ENCODE results near the gene CEP70. TPM values are rescaled to one million over a fixed set of nuclear protein-coding genes. Genes with fewer than 3 reads are reported as not detected.
"Not testable (repeated sequence)": the region's sequence is repeated elsewhere in the genome, so short reads cannot be mapped to it uniquely, and the experiment has no call there.

CEP70 gene
- total RNA-seq, 2 experiments from 2014 or later: 9.8 to 10.5 TPM

DNA sequence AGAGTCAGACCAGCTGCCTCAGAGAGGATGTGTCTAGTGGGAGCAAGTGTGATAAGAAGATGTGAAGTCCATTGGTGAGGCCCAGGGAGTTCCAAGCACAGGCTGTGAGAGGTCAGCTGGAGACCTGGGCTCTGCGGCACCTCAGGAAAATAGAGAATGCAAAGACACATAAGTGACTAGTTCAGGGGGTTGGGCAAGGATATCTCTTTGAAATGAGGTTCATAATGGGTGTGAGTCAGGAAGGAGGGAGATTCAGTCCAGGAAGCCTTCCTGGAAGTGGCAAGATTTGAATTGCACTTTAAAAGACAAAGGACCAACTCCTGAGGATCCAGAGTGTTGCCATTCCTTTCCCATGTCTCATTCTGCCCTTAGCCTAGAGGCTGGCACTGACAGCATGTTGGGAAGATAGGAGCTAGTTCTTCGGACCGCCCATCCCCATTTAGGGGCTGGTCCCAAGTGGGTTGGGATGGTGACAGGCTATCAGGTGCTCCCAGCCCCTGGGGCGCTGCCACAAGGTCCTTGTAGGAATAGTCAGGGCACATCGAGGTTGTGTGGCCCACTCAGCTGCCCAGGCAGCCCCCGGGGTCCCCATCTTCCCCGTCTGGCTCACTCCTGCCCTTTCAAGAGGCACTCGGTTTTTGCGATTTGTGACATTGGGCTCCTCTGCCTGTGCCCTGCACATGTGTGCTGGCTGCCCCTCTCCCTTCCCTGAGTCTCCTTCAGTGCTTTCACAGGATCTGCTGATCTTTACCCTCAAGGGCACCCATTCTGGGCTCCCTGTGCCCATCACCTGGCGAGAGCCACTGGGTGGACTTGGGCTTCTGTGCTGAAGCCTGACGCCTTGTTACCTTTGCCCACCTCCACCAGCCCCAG is 136.0 kb downstream of the CEP70 start:
- Mint-ChIP-seq H3K36me3 (no peaks in the 10 kb centered on the region), H3K9me3 (ENCODE audit: low read depth) (no peaks in the 10 kb centered on the region), H3K4me3 (no peak overlapping the region), H3K27me3 (no peaks in the 10 kb centered on the region), H3K27ac (no peak overlapping the region), H3K4me1 (peaks cover 10% of the 10 kb centered on the region)
- no peak for ATAC-seq
- CTCF ChIA-PET: no interaction called here
- DNase-seq: peak; percentile 21

DNA sequence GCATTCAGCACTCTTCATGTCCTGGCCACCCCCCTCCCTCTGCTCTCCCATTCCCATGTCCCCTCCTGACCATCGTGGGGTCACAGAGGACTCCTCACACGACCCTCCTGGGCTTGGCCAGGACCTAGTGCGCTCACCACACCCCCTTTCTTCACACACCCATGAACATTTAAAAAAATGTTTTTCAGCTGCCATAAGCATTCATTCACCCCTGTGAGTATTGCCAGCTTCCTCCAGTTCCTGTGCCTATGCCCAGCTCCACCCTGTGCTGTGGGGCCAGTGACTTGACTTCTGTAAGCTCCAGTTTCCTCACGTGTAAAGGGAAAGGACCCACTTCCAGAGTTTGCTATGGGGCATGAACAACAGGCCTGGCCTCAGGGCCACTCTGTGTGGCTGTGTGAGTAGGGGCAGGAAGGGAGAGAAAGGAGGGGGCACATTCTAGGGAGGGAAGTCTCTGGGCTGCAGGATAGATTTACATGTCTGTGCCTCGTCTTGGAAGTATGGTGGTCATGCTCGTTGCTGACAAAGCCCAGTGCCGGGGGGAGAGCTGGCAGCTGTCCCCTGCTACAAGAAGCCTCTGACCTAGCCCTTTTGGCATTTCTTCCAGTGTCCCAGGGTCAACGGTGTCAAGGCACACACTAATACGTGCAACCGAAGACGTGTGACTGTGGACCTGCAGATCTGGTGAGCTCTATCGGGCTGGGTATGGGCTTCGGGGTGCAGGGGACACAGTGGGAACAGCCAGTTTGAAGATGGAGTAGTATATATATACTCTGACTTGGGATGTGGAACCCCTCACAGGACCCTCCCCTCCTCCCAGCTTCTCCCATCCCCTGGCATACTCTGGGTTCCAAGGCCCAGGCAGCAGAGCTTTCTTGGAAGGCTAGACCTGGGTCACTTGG is 136.8 kb downstream of the CEP70 start:
- Mint-ChIP-seq H3K27me3 (no peaks in the 10 kb centered on the region), H3K9me3 (ENCODE audit: low read depth) (no peaks in the 10 kb centered on the region), H3K4me3 (no peak overlapping the region), H3K36me3 (no peaks in the 10 kb centered on the region), H3K4me1 (peaks cover 10% of the 10 kb centered on the region), H3K27ac (no peak overlapping the region)
- ATAC-seq (no peak), DNase-seq (no peak)
- CTCF ChIA-PET: no interaction called here

DNA sequence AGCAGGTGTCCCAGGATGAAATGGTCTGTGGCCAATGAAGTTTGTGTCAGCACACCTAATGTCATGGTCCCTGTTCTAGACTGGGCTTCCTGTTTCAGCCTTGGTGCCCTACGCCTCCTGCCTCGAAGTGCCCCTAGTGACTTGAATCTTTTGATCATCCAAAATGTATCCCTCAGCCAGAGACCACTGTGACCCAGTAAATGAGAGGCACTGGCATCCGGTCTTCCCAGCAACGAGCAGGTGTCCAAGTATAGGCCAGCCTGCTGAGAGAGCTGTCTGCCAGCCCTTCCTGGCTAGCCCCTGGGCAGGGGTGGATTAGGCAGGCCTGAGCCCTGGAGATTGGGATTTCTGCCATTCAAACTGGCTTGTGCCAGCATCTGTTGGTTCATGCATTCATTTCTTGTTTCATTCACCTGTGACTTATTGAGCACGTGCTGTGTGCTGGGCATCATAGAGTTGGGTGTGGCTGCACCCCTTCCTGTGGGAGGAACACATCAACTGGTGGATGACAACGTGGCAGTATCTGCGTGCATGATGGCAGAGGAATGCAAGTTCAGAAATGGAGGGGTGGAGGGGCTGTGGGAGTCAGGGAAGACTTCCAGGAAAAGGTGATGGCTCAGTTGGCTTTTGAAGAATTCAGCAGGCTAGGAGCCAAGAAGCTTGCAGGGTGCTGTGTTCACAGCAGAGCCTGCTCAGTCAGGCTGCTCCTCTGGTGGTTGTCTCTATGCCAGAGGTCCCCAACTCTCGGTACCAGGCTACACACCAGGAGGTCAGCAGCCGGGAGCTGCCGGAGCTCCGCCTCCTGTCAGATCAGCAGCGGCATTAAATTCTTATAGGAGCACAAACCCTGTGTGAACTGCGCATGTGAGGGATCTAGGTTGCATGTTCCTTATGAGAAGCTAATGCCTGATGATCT is 138.0 kb downstream of the CEP70 start:
- Mint-ChIP-seq H3K4me1 (peaks cover 10% of the 10 kb centered on the region), H3K9me3 (ENCODE audit: low read depth) (no peaks in the 10 kb centered on the region), H3K27ac (no peak overlapping the region), H3K27me3 (no peaks in the 10 kb centered on the region), H3K4me3 (no peak overlapping the region), H3K36me3 (no peaks in the 10 kb centered on the region)
- DNase-seq: no peak
- CTCF ChIA-PET: no interaction called here
- no peak for ATAC-seq

DNA sequence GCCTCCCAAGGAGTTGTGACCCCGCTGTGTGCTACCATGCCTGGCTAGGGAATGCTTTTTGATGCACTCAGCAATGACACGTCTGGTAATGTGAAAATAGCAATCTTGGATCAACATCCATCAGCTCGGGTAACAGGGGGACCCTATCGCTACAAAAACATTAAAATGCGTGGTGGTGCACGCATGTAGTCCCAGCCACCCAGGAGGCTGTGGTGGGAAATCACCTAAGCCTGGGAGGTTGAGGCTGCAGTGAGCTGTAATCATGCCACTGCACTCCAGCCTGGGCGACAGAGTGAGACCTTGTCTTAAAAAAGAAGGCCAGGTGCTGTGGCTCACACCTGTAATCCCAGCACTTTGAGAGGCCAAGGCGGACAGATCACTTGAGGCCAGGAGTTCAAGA is 140.1 kb downstream of the CEP70 start:
- H3K4me3 Mint-ChIP-seq; H3K27ac Mint-ChIP-seq; H3K36me3 Mint-ChIP-seq; H3K4me1 Mint-ChIP-seq; DNase-seq; CTCF ChIA-PET; ATAC-seq; H3K27me3 Mint-ChIP-seq; H3K9me3 Mint-ChIP-seq (ENCODE audit: low read depth): not testable (repeated sequence)

DNA sequence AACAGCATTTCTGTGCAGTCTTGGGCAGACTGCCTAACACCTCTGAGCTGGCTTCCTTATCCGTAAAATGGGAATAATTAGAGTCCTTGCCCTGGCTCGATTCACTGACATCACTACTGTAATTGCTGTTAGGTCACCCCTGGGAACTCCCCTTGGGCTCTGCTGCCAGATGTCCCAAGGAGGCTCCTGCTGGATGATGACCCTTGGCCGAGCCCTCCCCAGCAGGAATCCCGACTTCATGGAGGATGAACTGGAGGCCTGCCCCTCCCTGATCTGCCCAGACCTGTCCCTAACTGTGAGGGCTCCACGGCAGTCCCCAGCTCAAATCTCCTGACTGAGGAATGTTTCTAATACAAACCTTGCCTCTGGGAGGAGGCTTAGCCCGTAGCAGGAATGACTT is 141.6 kb downstream of the CEP70 start:
- ATAC-seq: no peak
- Mint-ChIP-seq H3K4me1 (peaks cover 10% of the 10 kb centered on the region), H3K4me3 (no peak overlapping the region), H3K9me3 (ENCODE audit: low read depth) (no peaks in the 10 kb centered on the region), H3K36me3 (no peaks in the 10 kb centered on the region), H3K27me3 (no peaks in the 10 kb centered on the region), H3K27ac (no peak overlapping the region)
- DNase-seq: no peak
- CTCF ChIA-PET: no interaction called here

DNA sequence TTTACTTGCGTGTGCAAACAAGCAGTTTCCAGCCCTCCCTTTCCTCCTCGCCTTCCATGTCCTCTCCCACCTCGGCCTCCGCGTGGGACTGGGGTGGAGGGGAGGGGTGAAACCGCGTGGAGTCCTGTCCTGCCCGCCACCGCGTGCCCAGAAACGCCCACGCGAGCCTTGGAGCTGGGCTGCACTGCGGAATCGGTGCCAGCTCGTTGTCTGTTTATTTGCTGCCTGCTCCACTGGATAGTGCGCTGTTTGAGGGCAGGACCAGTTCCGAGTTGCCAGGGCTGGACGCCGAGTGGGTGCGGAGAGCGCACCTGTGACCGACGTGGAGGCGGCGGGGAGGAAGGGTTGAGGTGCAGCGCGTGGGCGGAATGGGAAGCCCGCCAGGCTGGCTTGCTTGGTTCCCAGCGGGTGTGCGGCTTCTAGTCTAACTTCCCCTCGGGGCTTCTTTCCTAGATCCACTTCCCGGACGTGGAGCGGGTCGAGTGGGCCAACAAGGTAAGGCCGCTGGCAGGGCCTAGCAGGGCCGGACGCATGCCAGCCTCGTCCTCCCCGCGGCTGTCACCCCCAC is 142.4 kb downstream of the CEP70 start:
- no peak for ATAC-seq
- no peak overlapping the region for H3K27ac Mint-ChIP-seq
- H3K27me3 Mint-ChIP-seq: no peaks in the 10 kb centered on the region
- H3K4me1 Mint-ChIP-seq: peaks cover 10% of the 10 kb centered on the region
- H3K4me3 Mint-ChIP-seq: no peak overlapping the region
- H3K36me3 Mint-ChIP-seq: no peaks in the 10 kb centered on the region
- CTCF ChIA-PET: no interaction called here
- H3K9me3 Mint-ChIP-seq (ENCODE audit: low read depth): no peaks in the 10 kb centered on the region
- DNase-seq: no peak

DNA sequence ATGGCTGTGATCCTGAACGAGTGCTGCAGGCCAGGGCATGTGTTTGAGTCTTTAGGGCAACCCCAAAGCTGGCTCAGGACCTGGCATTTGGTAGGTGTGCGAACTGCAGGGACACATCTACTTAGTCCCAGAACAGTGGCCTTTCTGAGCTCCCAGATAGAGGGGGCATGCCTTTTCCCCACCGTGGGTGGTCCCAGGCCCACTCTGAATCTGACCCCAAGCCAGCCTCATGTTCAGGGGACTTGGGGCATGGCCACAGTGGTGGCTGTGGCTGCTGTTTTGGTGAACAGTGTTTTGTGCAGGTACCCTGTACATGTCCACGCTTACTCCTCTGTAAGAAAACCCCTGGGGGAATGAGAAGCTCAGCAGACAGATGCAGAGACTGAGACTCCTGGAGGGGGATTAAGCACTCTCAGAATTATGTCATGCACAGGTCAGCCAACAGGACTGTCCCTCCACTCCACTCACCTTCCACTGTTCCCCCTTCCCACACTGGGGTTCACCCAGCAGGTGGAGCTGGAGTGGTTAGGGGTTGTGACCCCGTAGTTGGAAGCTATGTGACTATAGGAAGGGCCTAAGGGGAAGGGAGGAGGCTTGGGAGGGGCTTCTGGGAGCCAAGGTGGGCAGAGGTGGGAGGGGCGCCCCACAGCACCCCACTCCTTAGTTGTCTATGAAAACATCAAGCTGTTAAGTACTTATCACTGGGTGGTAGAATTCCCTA is 143.2 kb downstream of the CEP70 start:
- no peak for ATAC-seq
- Mint-ChIP-seq H3K4me3 (no peak overlapping the region), H3K9me3 (ENCODE audit: low read depth) (no peaks in the 10 kb centered on the region), H3K4me1 (peaks cover 3% of the 10 kb centered on the region), H3K36me3 (no peaks in the 10 kb centered on the region), H3K27me3 (no peaks in the 10 kb centered on the region), H3K27ac (no peak overlapping the region)
- CTCF ChIA-PET: no interaction called here
- no peak for DNase-seq

DNA sequence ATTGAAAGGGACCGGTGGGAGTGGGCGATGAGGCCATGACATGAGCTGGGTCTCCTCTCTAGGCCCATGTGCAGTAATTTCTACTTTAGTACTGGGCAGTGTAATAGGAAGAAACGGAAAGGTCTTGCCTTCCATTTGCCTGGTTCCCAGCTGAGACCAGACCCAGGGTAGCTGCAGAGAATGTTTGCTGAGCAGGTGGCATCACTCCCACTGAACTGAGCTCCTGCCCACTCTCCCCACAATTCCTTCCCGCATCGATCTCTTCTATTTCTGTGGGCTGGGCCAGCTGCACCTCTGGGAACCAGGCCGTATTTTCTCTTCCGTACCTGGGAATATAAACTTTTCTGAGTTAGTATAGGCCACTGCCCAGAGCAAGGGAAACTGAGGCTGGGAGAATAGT is 143.9 kb downstream of the CEP70 start:
- H3K27me3 Mint-ChIP-seq: no peaks in the 10 kb centered on the region
- no peak overlapping the region for H3K4me3 Mint-ChIP-seq
- H3K27ac Mint-ChIP-seq: no peak overlapping the region
- no peaks in the 10 kb centered on the region for H3K36me3 Mint-ChIP-seq
- H3K4me1 Mint-ChIP-seq: no peaks in the 10 kb centered on the region
- DNase-seq (no peak), ATAC-seq (no peak)
- no peaks in the 10 kb centered on the region for H3K9me3 Mint-ChIP-seq (ENCODE audit: low read depth)
- CTCF ChIA-PET: no interaction called here

DNA sequence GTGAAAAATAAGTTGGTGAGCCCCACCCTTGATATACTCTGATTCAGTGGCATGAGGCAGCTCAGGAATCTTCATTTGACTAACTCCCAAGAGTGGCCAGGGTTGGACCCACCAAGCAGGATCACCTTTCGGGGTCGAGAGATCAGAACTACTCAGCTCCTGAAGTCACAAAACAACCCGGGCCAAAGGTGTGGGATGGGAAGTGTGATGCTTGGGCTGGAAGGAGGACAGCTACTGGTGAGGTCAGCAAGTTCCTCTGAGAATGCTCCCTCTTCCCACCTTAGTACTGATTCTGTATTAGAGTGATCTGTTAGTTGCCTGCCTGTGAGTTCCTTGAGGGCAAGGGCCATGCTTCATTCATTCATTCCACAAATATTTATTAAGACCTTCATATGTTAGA is 144.6 kb downstream of the CEP70 start:
- no peaks in the 10 kb centered on the region for H3K4me1 Mint-ChIP-seq
- DNase-seq: no peak
- no peak overlapping the region for H3K27ac Mint-ChIP-seq
- H3K27me3 Mint-ChIP-seq: no peaks in the 10 kb centered on the region
- no peak for ATAC-seq
- no peak overlapping the region for H3K4me3 Mint-ChIP-seq
- CTCF ChIA-PET: no interaction called here
- H3K9me3 Mint-ChIP-seq (ENCODE audit: low read depth): no peaks in the 10 kb centered on the region
- no peaks in the 10 kb centered on the region for H3K36me3 Mint-ChIP-seq

DNA sequence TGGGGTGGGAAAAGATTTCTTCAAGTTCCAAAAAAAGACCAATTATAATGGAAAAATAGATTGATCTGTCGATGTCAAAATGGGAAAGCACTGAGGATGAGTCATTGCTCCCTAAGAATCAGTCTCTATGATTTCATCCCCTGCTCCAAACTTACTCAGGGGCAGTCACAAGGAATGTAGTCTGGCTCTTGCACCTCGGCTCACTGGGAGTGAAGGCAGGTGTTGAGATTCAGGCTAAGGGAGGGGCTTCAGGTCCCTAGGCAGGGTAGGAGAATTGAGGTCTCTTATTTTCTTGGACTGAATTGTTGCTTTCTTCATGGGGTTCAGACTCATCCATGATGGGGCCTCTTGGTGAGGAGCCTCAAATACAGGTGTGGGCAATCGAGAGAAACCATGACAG is 145.4 kb downstream of the CEP70 start:
- Mint-ChIP-seq H3K27ac (no peak overlapping the region), H3K4me3 (no peak overlapping the region), H3K27me3 (no peaks in the 10 kb centered on the region), H3K9me3 (ENCODE audit: low read depth) (no peaks in the 10 kb centered on the region), H3K4me1 (no peaks in the 10 kb centered on the region), H3K36me3 (no peaks in the 10 kb centered on the region)
- ATAC-seq (no peak), DNase-seq (no peak)
- CTCF ChIA-PET: interaction anchor here (0.7 kb wide), 1 partner anchor 266 kb away, joined by 4 read pairs; no protein-coding TSS in a partner anchor

DNA sequence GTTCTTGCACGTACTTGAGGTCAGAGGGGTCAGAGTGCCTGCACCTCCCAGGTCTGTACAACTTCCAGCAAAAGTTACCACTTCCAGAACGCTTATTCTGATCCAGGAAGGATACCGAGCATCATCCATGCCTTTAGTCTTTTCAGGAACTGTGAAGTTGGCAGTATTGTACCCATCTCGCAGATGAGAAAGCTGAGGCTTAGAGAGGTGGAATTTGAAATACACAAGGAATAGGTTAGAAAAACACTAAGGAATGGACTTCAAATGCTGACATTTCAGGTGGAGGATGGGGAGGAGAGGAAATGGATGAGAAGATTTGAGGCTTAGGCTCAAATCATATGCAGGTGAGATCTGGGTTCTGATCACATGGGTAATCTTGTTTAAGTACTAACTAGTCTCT is 148.4 kb downstream of the CEP70 start:
- no peaks in the 10 kb centered on the region for H3K4me1 Mint-ChIP-seq
- ATAC-seq (no peak), DNase-seq (no peak)
- H3K9me3 Mint-ChIP-seq (ENCODE audit: low read depth): no peaks in the 10 kb centered on the region
- H3K27me3 Mint-ChIP-seq: no peaks in the 10 kb centered on the region
- CTCF ChIA-PET: no interaction called here
- H3K4me3 Mint-ChIP-seq: no peak overlapping the region
- H3K36me3 Mint-ChIP-seq: no peaks in the 10 kb centered on the region
- no peak overlapping the region for H3K27ac Mint-ChIP-seq

DNA sequence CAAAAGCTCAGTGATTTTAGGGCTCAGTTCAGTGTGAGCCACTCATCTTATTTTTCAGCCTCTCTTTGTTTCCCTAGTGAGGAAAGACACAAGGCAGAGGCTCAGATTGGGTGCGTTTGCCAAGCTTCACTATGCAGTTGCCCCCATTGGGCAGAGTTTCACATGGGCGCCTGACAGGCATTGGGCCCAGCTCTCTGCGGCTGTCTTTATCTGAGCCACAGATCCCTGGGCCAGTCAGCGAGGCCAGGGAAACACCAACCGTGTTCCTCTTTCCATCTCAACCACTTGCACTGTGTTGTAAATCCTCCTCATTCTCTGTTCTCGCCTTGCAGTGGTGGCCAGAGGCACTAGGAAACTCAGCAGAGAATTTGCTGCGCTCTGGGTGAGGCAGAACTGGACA is 148.8 kb downstream of the CEP70 start:
- H3K27me3 Mint-ChIP-seq: no peaks in the 10 kb centered on the region
- H3K9me3 Mint-ChIP-seq (ENCODE audit: low read depth): no peaks in the 10 kb centered on the region
- no peaks in the 10 kb centered on the region for H3K4me1 Mint-ChIP-seq
- CTCF ChIA-PET: no interaction called here
- no peaks in the 10 kb centered on the region for H3K36me3 Mint-ChIP-seq
- ATAC-seq: no peak
- no peak overlapping the region for H3K4me3 Mint-ChIP-seq
- DNase-seq: no peak
- H3K27ac Mint-ChIP-seq: no peak overlapping the region
